Measurements from ENCODE around the gene MMD.

Gene MMD

GRCh38 chr17:55346658-55347057 is 75.0 kb downstream of the MMD start:
- Histone ChIP-seq H3K36me3 (ENCODE audit: control insufficient read depth, insufficient read depth, low read length) (no peaks in the 10 kb centered on the region), H3K4me3 (ENCODE audit: low read length) (no peak overlapping the region), H3K9me3 (ENCODE audit: control insufficient read depth, insufficient read depth, low read length) (no peaks in the 10 kb centered on the region), H3K4me1 (ENCODE audit: control insufficient read depth, insufficient read depth, low read length) (peaks cover 1% of the 10 kb centered on the region; the same call in 1 of the 2 replicates), H3K27me3 (ENCODE audit: control insufficient read depth, insufficient read depth, low read length) (no peaks in the 10 kb centered on the region), H3K27ac (ENCODE audit: low read length) (no peak overlapping the region)
- no peak for DNase-seq (ENCODE audit: low read depth, low spot score)
- no CpG with 5 or more reads among the region's 1 CpG for WGBS (ENCODE audit: insufficient coverage, insufficient read length)

GRCh38 chr17:55345132-55345531 is 76.5 kb downstream of the MMD start:
- H3K27ac ChIP-seq (ENCODE audit: low read length): no peak overlapping the region

GRCh38 chr17:55344514-55344997 is 77.1 kb downstream of the MMD start:
- WGBS (ENCODE audit: insufficient coverage, insufficient read length): no CpG with 5 or more reads among the region's 3 CpGs

More at GRCh38 chr17:55345132-55345531, 76.5 kb downstream of the MMD start:
- no peaks in the 10 kb centered on the region for H3K9me3 ChIP-seq (ENCODE audit: control insufficient read depth, insufficient read depth, low read length)
- no CpG with 5 or more reads among the region's 1 CpG for WGBS (ENCODE audit: insufficient coverage, insufficient read length)
- no peaks in the 10 kb centered on the region for H3K36me3 ChIP-seq (ENCODE audit: control insufficient read depth, insufficient read depth, low read length)
- H3K27me3 ChIP-seq (ENCODE audit: control insufficient read depth, insufficient read depth, low read length): no peaks in the 10 kb centered on the region
- no peaks in the 10 kb centered on the region for H3K4me1 ChIP-seq (ENCODE audit: control insufficient read depth, insufficient read depth, low read length)
- H3K4me3 ChIP-seq (ENCODE audit: low read length): no peak overlapping the region
- no peak for DNase-seq (ENCODE audit: low read depth, low spot score)

GRCh38 chr17:55343900-55344513 is 77.6 kb downstream of the MMD start:
- H3K4me1 ChIP-seq (ENCODE audit: control insufficient read depth, insufficient read depth, low read length): no peaks in the 10 kb centered on the region
- no peaks in the 10 kb centered on the region for H3K9me3 ChIP-seq (ENCODE audit: control insufficient read depth, insufficient read depth, low read length)
- no peak for DNase-seq (ENCODE audit: low read depth, low spot score)
- H3K27me3 ChIP-seq (ENCODE audit: control insufficient read depth, insufficient read depth, low read length): no peaks in the 10 kb centered on the region
- no CpG with 5 or more reads among the region's 4 CpGs for WGBS (ENCODE audit: insufficient coverage, insufficient read length)
- H3K27ac ChIP-seq (ENCODE audit: low read length): no peak overlapping the region
- H3K36me3 ChIP-seq (ENCODE audit: control insufficient read depth, insufficient read depth, low read length): no peaks in the 10 kb centered on the region
- H3K4me3 ChIP-seq (ENCODE audit: low read length): no peak overlapping the region

More at GRCh38 chr17:55344514-55344997, 77.1 kb downstream of the MMD start:
- H3K4me3 ChIP-seq (ENCODE audit: low read length): no peak overlapping the region
- no peaks in the 10 kb centered on the region for H3K36me3 ChIP-seq (ENCODE audit: control insufficient read depth, insufficient read depth, low read length)
- no peaks in the 10 kb centered on the region for H3K27me3 ChIP-seq (ENCODE audit: control insufficient read depth, insufficient read depth, low read length)
- H3K9me3 ChIP-seq (ENCODE audit: control insufficient read depth, insufficient read depth, low read length): no peaks in the 10 kb centered on the region
- no peak overlapping the region for H3K27ac ChIP-seq (ENCODE audit: low read length)
- H3K4me1 ChIP-seq (ENCODE audit: control insufficient read depth, insufficient read depth, low read length): no peaks in the 10 kb centered on the region
- DNase-seq (ENCODE audit: low read depth, low spot score): no peak

GRCh38 chr17:55342800-55343585 is 78.6 kb downstream of the MMD start:
- no peak overlapping the region for H3K4me3 ChIP-seq (ENCODE audit: low read length)
- H3K27ac ChIP-seq (ENCODE audit: low read length): no peak overlapping the region
- no peak for DNase-seq (ENCODE audit: low read depth, low spot score)
- H3K4me1 ChIP-seq (ENCODE audit: control insufficient read depth, insufficient read depth, low read length): no peaks in the 10 kb centered on the region
- no CpG with 5 or more reads among the region's 6 CpGs for WGBS (ENCODE audit: insufficient coverage, insufficient read length)
- H3K9me3 ChIP-seq (ENCODE audit: control insufficient read depth, insufficient read depth, low read length): no peaks in the 10 kb centered on the region
- H3K27me3 ChIP-seq (ENCODE audit: control insufficient read depth, insufficient read depth, low read length): no peaks in the 10 kb centered on the region
- no peaks in the 10 kb centered on the region for H3K36me3 ChIP-seq (ENCODE audit: control insufficient read depth, insufficient read depth, low read length)

All from iPS DF 6.9 (cell line).